SK-N-SH (cell line): ENCODE data around the gene SLC17A1. TPM values are rescaled to one million over a fixed set of nuclear protein-coding genes. Genes with fewer than 3 reads are reported as not detected.

Source experiments
- CTCF ChIA-PET: fragments of 300-600, 350-600 bp; formaldehyde crosslinking; extraction: SDS; loops from one replicate; lab custom pipeline; 2021; lab: Yijun Ruan, JAX
- POLR2A ChIA-PET: fragments of 350-600 bp; sonication (Branson Sonifier 250); formaldehyde crosslinking; extraction: SDS; loops from one replicate; lab custom pipeline; 2020; ENCODE audit warnings: antibody characterized with exemption, inconsistent platforms; lab: Yijun Ruan, JAX
- DNase-seq: peaks from one replicate; pipeline ENCODE4 v3.0.0; 2012
- H2AFZ ChIP-seq: fragments of 200-600 bp; sonication (generic); 2 replicates; pipeline ENCODE4 v1.8.1; 2016; ENCODE audit warnings: antibody characterized with exemption, mild to moderate bottlenecking, low read depth
- H3F3A ChIP-seq: fragments of 200-600 bp; sonication (generic); replicated peaks from 2 replicates; pipeline ENCODE3; 2016; ENCODE audit warnings: antibody characterized with exemption, mild to moderate bottlenecking; ENCODE audit not compliant: insufficient read depth
- H3K27ac ChIP-seq, 2 experiments: fragments of 200-500 bp in 1 of 2; fragments of 200-600 bp in 1 of 2; sonication (Bioruptor generic) in 1 of 2; sonication (generic), shearing (Covaris generic) in 1 of 2; 2 replicates each; pipeline versions ENCODE4 v1.5.1 to v1.6.1; 2014 to 2016; ENCODE audit warnings: low read depth in 2 of 2, inconsistent platforms in 1 of 2, low read length in 1 of 2, mild to moderate bottlenecking in 1 of 2, mixed read lengths in 1 of 2
- H3K27me3 ChIP-seq: fragments of 200-600 bp; sonication (generic), shearing (Covaris generic); 2 replicates; pipeline ENCODE4 v1.6.1; 2016; ENCODE audit warnings: mixed run types; ENCODE audit not compliant: insufficient read depth
- H3K36me3 ChIP-seq, 2 experiments: fragments of 200-500 bp in 1 of 2; fragments of 200-600 bp in 1 of 2; sonication (Bioruptor generic) in 1 of 2; sonication (generic) in 1 of 2; replicated peaks in 1 of 2; 2 replicates each; pipeline versions ENCODE3 to v1.5.1; 2014 to 2016; ENCODE audit warnings: low read length in 1 of 2, mild to moderate bottlenecking in 1 of 2; ENCODE audit not compliant: insufficient read depth in 2 of 2, control insufficient read depth in 1 of 2
- H3K4me1 ChIP-seq, 2 experiments: fragments of 200-500 bp in 1 of 2; fragments of 200-600 bp in 1 of 2; sonication (Bioruptor generic) in 1 of 2; sonication (generic), shearing (Covaris generic) in 1 of 2; 2 replicates each; pipeline versions ENCODE4 v1.5.1 to v1.6.1; 2014 to 2016; ENCODE audit warnings: low read depth in 1 of 2, low read length in 1 of 2, mixed run types in 1 of 2; ENCODE audit not compliant: insufficient read depth in 2 of 2, control insufficient read depth in 1 of 2
- H3K4me2 ChIP-seq: fragments of 200-600 bp; sonication (generic), shearing (Covaris generic); 2 replicates; pipeline ENCODE4 v1.6.1; 2017; ENCODE audit warnings: mixed run types
- H3K4me3 ChIP-seq, 2 experiments: fragments of 200-500 bp in 1 of 2; fragments of 200-600 bp in 1 of 2; sonication (Bioruptor generic) in 1 of 2; sonication (generic), shearing (Covaris generic) in 1 of 2; 2 replicates each; pipeline versions ENCODE4 v1.5.1 to v1.8.1; 2014 to 2016; ENCODE audit warnings: low read depth in 2 of 2, inconsistent platforms in 1 of 2, low read length in 1 of 2, mild to moderate bottlenecking in 1 of 2, mixed read lengths in 1 of 2, moderate library complexity in 1 of 2
- H3K79me2 ChIP-seq: fragments of 200-600 bp; sonication (generic); 2 replicates; pipeline ENCODE4 v1.8.1; 2017; ENCODE audit warnings: mild to moderate bottlenecking; ENCODE audit not compliant: insufficient read depth
- H3K9ac ChIP-seq: fragments of 200-600 bp; sonication (generic); 2 replicates; pipeline ENCODE4 v1.6.1; 2017; ENCODE audit warnings: mixed run types
- H3K9me2 ChIP-seq: fragments of 200-600 bp; sonication (generic); 2 replicates; pipeline ENCODE4 v1.6.1; 2017; ENCODE audit warnings: mixed run types
- H3K9me3 ChIP-seq: fragments of 200-600 bp; sonication (generic); 2 replicates; pipeline ENCODE4 v1.6.1; 2017; ENCODE audit warnings: mixed run types, mild to moderate bottlenecking, moderate library complexity
- H4K20me1 ChIP-seq: fragments of 200-600 bp; sonication (generic); 2 replicates; pipeline ENCODE4 v1.6.1; 2017; ENCODE audit warnings: mild to moderate bottlenecking, mixed run types; ENCODE audit not compliant: insufficient read depth
- ELF1 ChIP-seq: IDR thresholded peaks from 2 replicates; pipeline ENCODE4 v1.4.0; 2012
- FOXJ3 ChIP-seq: sonication (generic); formaldehyde crosslinking; IDR thresholded peaks from 2 replicates; pipeline ENCODE4 v1.5.1; 2020; ENCODE audit warnings: mild to moderate bottlenecking, missing genetic modification reagents
- GABPA ChIP-seq: IDR thresholded peaks from 2 replicates; pipeline ENCODE4 v1.4.0; 2012; ENCODE audit warnings: low read depth, mild to moderate bottlenecking
- GATA2 ChIP-seq: sonication (generic); formaldehyde crosslinking; IDR thresholded peaks from 2 replicates; pipeline ENCODE4 v1.5.0; 2020; ENCODE audit warnings: mild to moderate bottlenecking, missing genetic modification reagents
- MEF2A ChIP-seq: IDR thresholded peaks from 2 replicates; pipeline ENCODE4 v1.4.0; 2012; ENCODE audit warnings: low read depth, borderline replicate concordance
- PBX3 ChIP-seq: IDR thresholded peaks from 2 replicates; pipeline ENCODE4; 2012
- RXRA ChIP-seq: IDR thresholded peaks from 2 replicates; pipeline ENCODE4 v1.4.0; 2012; ENCODE audit warnings: low read depth, mild to moderate bottlenecking, borderline replicate concordance
- USF2 ChIP-seq: fragments of 150-350 bp; IDR thresholded peaks from 2 replicates; pipeline ENCODE4 v1.6.1; 2017; ENCODE audit warnings: antibody characterized with exemption, low read length, low read depth, borderline replicate concordance
- WGBS: methylation state at CpG from one replicate; pipeline ENCODE4 v1.1.6; 2017; ENCODE audit warnings: low lambda C conversion rate; 5-methylcytosine and 5-hydroxymethylcytosine counted together
- polyA plus RNA-seq, 3 experiments: library from polyadenylated mRNA; depleted of rRNA; stranded (reverse); fragments of >200 nt; gene quantifications; 2 replicates each; pipeline ENCODE4 v1.2.3, GENCODE V29; 2012
- TF ChIP-seq, protein P1 (sequence below): IDR thresholded peaks from 2 replicates; pipeline ENCODE4 v1.4.0; 2012; ENCODE audit warnings: low read depth, borderline replicate concordance

The SLC17A1 gene
- polyA plus RNA-seq, 1 of the 3 experiments (the other 2 are of a cell fraction), result not detected

DNA sequence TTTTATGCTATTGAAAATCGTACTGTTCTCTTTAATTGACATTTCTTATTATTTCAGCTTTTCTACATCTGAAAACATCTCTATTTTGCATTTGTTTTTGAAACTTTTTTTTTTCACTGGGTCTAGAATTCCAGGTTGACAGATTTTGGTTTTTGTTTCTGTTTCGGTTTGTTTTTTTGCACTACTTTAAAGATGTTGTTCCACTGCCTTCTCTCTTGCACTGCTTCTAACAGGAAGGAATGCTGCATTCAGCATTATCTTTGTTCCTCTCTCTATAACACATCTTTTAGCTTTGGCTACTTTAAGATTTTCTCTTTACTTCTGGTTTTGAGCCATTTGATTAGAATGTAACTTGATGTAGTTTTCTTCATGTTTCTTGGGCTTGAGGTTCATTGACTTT lies 20.1 kb upstream of the SLC17A1 start:
- Histone ChIP-seq H4K20me1 (no peaks in the 10 kb centered on the region), H3K79me2 (no peaks in the 10 kb centered on the region), H2AFZ (no peak overlapping the region), H3K4me1 (peaks cover 0 to 7% of the 10 kb centered on the region in 2 experiments; a peak in 2 of 4 replicates)
- POLR2A ChIA-PET, result no interaction called here
- TF ChIP-seq ELF1, result no peak
- no peak for TF ChIP-seq PBX3
- TF ChIP-seq, protein P1, sequence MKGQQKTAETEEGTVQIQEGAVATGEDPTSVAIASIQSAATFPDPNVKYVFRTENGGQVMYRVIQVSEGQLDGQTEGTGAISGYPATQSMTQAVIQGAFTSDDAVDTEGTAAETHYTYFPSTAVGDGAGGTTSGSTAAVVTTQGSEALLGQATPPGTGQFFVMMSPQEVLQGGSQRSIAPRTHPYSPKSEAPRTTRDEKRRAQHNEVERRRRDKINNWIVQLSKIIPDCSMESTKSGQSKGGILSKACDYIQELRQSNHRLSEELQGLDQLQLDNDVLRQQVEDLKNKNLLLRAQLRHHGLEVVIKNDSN, result no peak
- TF ChIP-seq GABPA, result no peak
- no peak for TF ChIP-seq RXRA
- TF ChIP-seq, all 33 proteins: peak for 0
- Histone ChIP-seq H3K9ac (no peak overlapping the region), H3K36me3 (no peaks in the 10 kb centered on the region), H3F3A (no peaks in the 10 kb centered on the region), H3K4me3 (no peak overlapping the region), H3K27me3 (no peaks in the 10 kb centered on the region), H3K4me2 (no peak overlapping the region), H3K9me3 (no peaks in the 10 kb centered on the region), H3K27ac (peak overlapping the region in 1 of 2 experiments; percentile 93; a peak in 2 of 4 replicates), H3K9me2 (no peaks in the 10 kb centered on the region)
- DNase-seq, result no peak
- CTCF ChIA-PET, result no interaction called here
- 54% methylated on average over 2 of the region's 2 CpGs for WGBS

DNA sequence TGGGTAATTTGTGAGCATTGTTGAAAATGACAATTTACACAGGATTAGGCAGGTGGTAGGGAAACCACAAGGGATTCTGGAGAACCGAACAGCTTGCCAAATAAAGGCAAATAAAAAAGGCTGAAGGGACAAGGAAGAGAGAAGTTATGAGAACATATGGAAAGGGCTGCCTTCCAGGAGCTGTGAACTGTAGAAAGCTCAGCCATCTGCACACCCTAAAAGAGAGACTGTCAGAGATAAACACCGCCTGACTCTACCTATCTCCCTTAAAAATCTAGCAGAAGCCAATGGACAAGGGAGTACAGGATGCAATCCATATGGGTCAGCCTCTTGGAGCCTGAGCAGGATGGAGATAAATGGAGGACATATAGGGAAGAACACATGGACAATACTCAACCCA lies 12.7 kb upstream of the SLC17A1 start:
- no peaks in the 10 kb centered on the region for H3K36me3 ChIP-seq
- ChIA-PET POLR2A (no interaction called here), CTCF (no interaction called here)

DNA sequence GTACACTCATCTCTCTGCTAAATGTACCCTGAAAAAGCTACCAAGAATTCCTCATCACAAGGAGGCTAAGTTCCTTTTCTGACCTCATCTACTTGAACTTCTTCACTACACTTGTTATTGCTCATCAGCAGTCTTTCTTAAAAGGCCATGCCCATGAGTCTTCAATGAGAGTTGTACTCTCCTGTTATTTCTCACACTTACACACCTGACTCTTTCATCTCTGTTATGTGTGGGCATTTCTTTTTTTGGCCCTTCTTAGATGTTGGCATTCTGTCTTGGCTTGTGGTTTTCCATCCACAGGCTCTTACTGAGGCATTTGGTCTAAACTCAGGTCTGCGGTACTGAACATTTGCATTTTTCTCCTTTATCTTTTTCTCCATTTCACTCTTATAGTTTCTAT lies 10.7 kb upstream of the SLC17A1 start:
- no peak overlapping the region for H3K4me2 ChIP-seq
- no peaks in the 10 kb centered on the region for H3K27me3 ChIP-seq
- H3F3A ChIP-seq, result no peaks in the 10 kb centered on the region
- no peaks in the 10 kb centered on the region for H4K20me1 ChIP-seq
- no peak overlapping the region for H3K9ac ChIP-seq
- no peaks in the 10 kb centered on the region for H3K9me3 ChIP-seq
- TF ChIP-seq FOXJ3 (CRISPR knock-in tag), result no peak
- no peak for TF ChIP-seq MEF2A
- H3K4me3 ChIP-seq, result no peak overlapping the region
- 97% methylated on average over 1 of the region's 1 CpG for WGBS
- POLR2A ChIA-PET, result no interaction called here
- no peaks in the 10 kb centered on the region for H3K36me3 ChIP-seq
- H3K9me2 ChIP-seq, result no peaks in the 10 kb centered on the region
- CTCF ChIA-PET, result no interaction called here
- DNase-seq, result no peak
- H2AFZ ChIP-seq, result no peak overlapping the region
- H3K79me2 ChIP-seq, result no peaks in the 10 kb centered on the region
- H3K27ac ChIP-seq, result no peak overlapping the region
- no peaks in the 10 kb centered on the region; a peak in 1 of 4 replicates for H3K4me1 ChIP-seq

More for the DNA sequence above, 12.7 kb upstream of the SLC17A1 start:
- Histone ChIP-seq H3K4me2 (no peak overlapping the region), H3K4me1 (no peaks in the 10 kb centered on the region; a peak in 1 of 4 replicates), H3K27me3 (no peaks in the 10 kb centered on the region), H3K79me2 (no peaks in the 10 kb centered on the region), H2AFZ (no peak overlapping the region), H3F3A (no peaks in the 10 kb centered on the region), H3K27ac (no peak overlapping the region), H4K20me1 (no peaks in the 10 kb centered on the region), H3K9me2 (no peaks in the 10 kb centered on the region), H3K9ac (no peak overlapping the region), H3K9me3 (no peaks in the 10 kb centered on the region), H3K4me3 (no peak overlapping the region)
- DNase-seq, result peak; percentile 11
- WGBS, result 6% methylated on average over 2 of the region's 2 CpGs
- TF ChIP-seq USF2 (no peak), GATA2 (peak; percentile 43; the same call in 1 of the 2 replicates)
